Spleen (tissue), 11 donors: ENCODE results near the gene SLC18A3. TPM values are rescaled to one million over a fixed set of nuclear protein-coding genes. Genes with fewer than 3 reads are reported as not detected.

Experiments
- DNase-seq: peaks from one replicate; pipeline ENCODE4 v3.0.0-alpha.2; 2020
- H3K27ac ChIP-seq, 8 donors: fragments of 200-600 bp; sonication (generic) in 7 of 8; 1 replicate in 4 of 8; 2 replicates in 4 of 8; pipeline versions ENCODE4 v1.5.0 to v1.8.0; 2016 to 2021; ENCODE audit warnings: inconsistent platforms in 4 of 8, mild to moderate bottlenecking in 4 of 8, moderate library complexity in 1 of 8
- H3K27me3 ChIP-seq, 7 donors: fragments of 200-600 bp; sonication (generic) in 6 of 7; replicated peaks in 1 of 7; 1 replicate in 4 of 7; 2 replicates in 3 of 7; pipeline versions ENCODE4 v1.5.0 to v1.8.0; 2016 to 2021; ENCODE audit warnings: inconsistent platforms in 3 of 7, mild to moderate bottlenecking in 1 of 7
- H3K36me3 ChIP-seq, 6 donors: fragments of 200-600 bp; sonication (generic) in 5 of 6; 1 replicate in 4 of 6; 2 replicates in 2 of 6; pipeline versions ENCODE4 v1.5.0 to v1.8.0; 2016 to 2021; ENCODE audit warnings: inconsistent platforms in 2 of 6
- H3K4me1 ChIP-seq, 6 donors: fragments of 200-600 bp; sonication (generic) in 5 of 6; 1 replicate in 3 of 6; 2 replicates in 3 of 6; pipeline versions ENCODE4 v1.5.0 to v1.8.0; 2016 to 2021; ENCODE audit warnings: inconsistent platforms in 3 of 6
- H3K4me3 ChIP-seq, 8 donors: fragments of 200-600 bp; sonication (generic) in 7 of 8; 1 replicate in 4 of 8; 2 replicates in 4 of 8; pipeline versions ENCODE4 v1.5.0 to v1.8.0; 2016 to 2021; ENCODE audit warnings: inconsistent platforms in 4 of 8, mild to moderate bottlenecking in 4 of 8, moderate library complexity in 2 of 8
- H3K9me3 ChIP-seq, 8 donors: fragments of 200-600 bp; sonication (generic) in 7 of 8; 1 replicate in 4 of 8; 2 replicates in 4 of 8; pipeline versions ENCODE4 v1.5.0 to v1.8.0; 2016 to 2021; ENCODE audit warnings: inconsistent platforms in 4 of 8
- POLR2A ChIP-seq, 3 donors: fragments of 450-650 bp; IDR thresholded peaks; one replicate each; pipeline ENCODE4 v1.5.1; 2017; ENCODE audit warnings: antibody characterized with exemption in 3 of 3, mild to moderate bottlenecking in 1 of 3
- POLR2AphosphoS5 ChIP-seq, 3 donors: sonication (generic); formaldehyde crosslinking; IDR thresholded peaks; one replicate each; pipeline ENCODE4 v1.5.1; 2017; ENCODE audit warnings: antibody characterized with exemption in 3 of 3
- WGBS, 5 donors: extraction: QIAGEN DNeasy Blood & Tissue Kit in 3 of 5; methylation state at CpG; one replicate each; pipeline versions ENCODE4 v1.1.5 to v1.1.7; 2013 to 2018; 5-methylcytosine and 5-hydroxymethylcytosine counted together
- intact Hi-C: fragments of 100-400 bp; cut with DNase I; formaldehyde crosslinking; loops from one replicate; pipeline ENCODE4 v1.15.0; 2023; ENCODE audit warnings: low total_unique reads
- polyA plus RNA-seq, 3 donors: library from polyadenylated mRNA; stranded (reverse); fragments of 200-250 nt; gene quantifications; one replicate each; pipeline ENCODE4 v1.2.1, GENCODE V29; 2013
- total RNA-seq, 7 donors: library from RNA; depleted of rRNA in 3 of 7; stranded (reverse); fragments of >200 nt in 3 of 7; fragmentation: NEBNext Ultra II Directional in 4 of 7; extraction: Animal tissue kit (Norgen Biotek cat#: 25700) in 4 of 7; gene quantifications; one replicate each; pipeline versions ENCODE4 v1.1.0 to v1.2.1, GENCODE V29; 2016 to 2021
- TF ChIP-seq, protein P1 (sequence below), 11 experiments: fragments of 200-600 bp in 7 of 11; fragments of 450-650 bp in 4 of 11; sonication (generic) in 4 of 11; IDR thresholded peaks in 8 of 11; conservative IDR thresholded peaks in 3 of 11; 1 replicate in 7 of 11; 2 replicates in 4 of 11; pipeline versions ENCODE4 v1.4.0 to v1.8.0; 2016 to 2021; ENCODE audit warnings: antibody characterized with exemption in 11 of 11, inconsistent platforms in 4 of 11, mild to moderate bottlenecking in 1 of 11
- donor health status: healthy with polysubstance abuse.
- donor health status: DM: no; HTN: no; CAD: no; lungs with moderate emphysema.
- donor health status: DM: no; HTN: no; CAD: no.
- donor health status: Bipolar disorder and iron deficiency.
- donor health status: healthy.
- donor health status: DM: no; HTN: no; CAD: no.
- donor health status: DM: yes; HTN: yes; CAD: no.

The SLC18A3 gene
- total and polyA plus RNA-seq, 10 donors, result not detected

DNA sequence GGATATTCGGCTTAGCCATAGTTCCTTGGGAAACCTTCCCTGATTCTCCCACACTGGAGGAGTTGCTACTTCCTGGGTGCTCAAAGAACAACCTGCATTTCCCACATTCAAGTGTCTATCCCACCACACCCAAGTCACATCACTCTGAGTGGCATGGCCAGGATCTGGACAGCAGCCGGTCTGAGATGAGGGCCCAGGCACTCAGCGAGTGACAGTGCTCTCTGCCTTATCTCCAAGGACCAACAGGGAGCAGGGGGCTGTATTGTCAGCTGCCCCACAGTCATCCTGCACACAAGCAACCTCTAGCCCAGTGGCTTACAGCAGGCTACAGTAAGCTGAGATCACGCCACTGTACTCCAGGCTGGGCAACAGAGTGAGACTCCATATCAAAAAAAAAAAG lies 16.1 kb upstream of the SLC18A3 start:
- TF ChIP-seq POLR2AphosphoS5 (IDR thresholded peaks at IDR 0.05) (no peak), POLR2A (IDR thresholded peaks at IDR 0.05) (no peak)
- TF ChIP-seq, protein P1, sequence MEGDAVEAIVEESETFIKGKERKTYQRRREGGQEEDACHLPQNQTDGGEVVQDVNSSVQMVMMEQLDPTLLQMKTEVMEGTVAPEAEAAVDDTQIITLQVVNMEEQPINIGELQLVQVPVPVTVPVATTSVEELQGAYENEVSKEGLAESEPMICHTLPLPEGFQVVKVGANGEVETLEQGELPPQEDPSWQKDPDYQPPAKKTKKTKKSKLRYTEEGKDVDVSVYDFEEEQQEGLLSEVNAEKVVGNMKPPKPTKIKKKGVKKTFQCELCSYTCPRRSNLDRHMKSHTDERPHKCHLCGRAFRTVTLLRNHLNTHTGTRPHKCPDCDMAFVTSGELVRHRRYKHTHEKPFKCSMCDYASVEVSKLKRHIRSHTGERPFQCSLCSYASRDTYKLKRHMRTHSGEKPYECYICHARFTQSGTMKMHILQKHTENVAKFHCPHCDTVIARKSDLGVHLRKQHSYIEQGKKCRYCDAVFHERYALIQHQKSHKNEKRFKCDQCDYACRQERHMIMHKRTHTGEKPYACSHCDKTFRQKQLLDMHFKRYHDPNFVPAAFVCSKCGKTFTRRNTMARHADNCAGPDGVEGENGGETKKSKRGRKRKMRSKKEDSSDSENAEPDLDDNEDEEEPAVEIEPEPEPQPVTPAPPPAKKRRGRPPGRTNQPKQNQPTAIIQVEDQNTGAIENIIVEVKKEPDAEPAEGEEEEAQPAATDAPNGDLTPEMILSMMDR (IDR thresholded peaks at IDR 0.05 in 8 of 11, conservative IDR thresholded peaks at IDR 0.05 in 3 of 11), result no peak
- intact Hi-C loops, result no loop called here
- DNase-seq, result no peak

DNA sequence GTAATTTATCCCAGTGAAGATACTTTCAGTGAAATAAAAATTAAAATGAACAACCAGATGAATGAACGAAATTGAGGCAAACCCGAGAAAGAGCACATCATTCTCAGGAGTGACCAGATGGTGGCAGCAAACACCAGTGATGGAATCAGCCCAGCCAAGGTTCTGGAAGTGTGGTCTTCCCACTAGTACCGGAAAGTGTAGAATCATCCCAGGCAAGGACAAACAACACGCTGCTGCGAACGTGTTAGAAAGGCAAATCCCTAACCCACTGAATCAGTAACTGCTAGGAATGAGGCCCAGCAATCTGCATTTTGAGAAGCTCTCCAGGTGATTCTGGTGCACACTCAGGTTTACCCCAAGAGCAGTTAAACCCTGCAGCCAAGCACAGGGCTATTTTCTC lies 15.5 kb upstream of the SLC18A3 start:
- no peak for DNase-seq
- Histone ChIP-seq H3K4me1 (no peaks in the 10 kb centered on the region), H3K27ac (no peak overlapping the region), H3K27me3 (peaks cover 0 to 51% (median 0%) of the 10 kb centered on the region in 7 donors), H3K4me3 (no peak overlapping the region), H3K36me3 (no peaks in the 10 kb centered on the region), H3K9me3 (peaks cover 0 to 2% (median 2%) of the 10 kb centered on the region in 8 donors)
- intact Hi-C loops, result no loop called here
- WGBS, 5 donors, result 2 to 6% (median 2%) methylated on average over 6 of the region's 6 CpGs
- TF ChIP-seq, protein P1 (IDR thresholded peaks at IDR 0.05 in 8 of 11, conservative IDR thresholded peaks at IDR 0.05 in 3 of 11), result peak; percentile 29 to 71 (median 62)
- TF ChIP-seq POLR2A (IDR thresholded peaks at IDR 0.05) (no peak), POLR2AphosphoS5 (IDR thresholded peaks at IDR 0.05) (no peak)

More for the DNA sequence above, 16.1 kb upstream of the SLC18A3 start:
- Histone ChIP-seq H3K27ac (no peak overlapping the region), H3K9me3 (peaks cover 0 to 8% (median 6%) of the 10 kb centered on the region in 8 donors), H3K27me3 (peaks cover 0 to 48% (median 0%) of the 10 kb centered on the region in 7 donors), H3K4me3 (no peak overlapping the region), H3K4me1 (no peaks in the 10 kb centered on the region), H3K36me3 (no peaks in the 10 kb centered on the region)
- WGBS, 5 donors, result 60 to 82% (median 71%) methylated on average over 4 of the region's 4 CpGs

DNA sequence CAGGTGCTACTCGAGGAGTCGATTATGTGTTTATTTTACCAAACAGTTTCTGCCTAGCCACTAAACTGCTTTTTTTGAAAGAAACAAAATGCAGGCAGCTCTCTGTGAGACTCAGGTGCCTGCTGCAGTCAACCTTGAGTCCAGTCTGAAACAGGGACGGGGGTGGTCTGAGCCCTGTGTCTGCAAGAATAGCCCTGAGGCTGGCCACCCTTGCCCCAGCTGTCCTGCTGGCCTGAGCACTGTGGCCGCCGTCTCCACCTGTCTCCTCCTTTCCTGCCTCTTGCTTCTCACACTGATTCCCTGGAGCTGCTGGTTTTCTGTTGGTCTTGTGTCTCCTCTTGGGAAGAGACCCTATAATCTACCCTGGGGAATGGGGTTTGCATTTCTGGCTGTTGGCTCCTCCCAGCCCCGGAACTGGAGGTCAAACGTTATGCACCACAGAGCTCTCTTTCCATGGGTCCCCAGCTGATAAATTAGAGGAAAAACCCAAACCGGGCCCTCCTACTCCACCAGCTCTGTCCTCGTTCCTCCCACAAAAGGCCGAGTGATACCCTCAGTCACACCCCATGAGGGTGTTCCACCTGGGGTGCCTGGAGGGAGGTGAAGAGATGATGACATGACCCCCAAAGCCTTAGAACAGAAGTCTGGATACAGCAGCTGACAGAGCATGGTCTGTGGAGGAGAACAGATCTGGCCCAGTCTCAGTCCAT lies 15.0 kb upstream of the SLC18A3 start:
- DNase-seq, result no peak
- Histone ChIP-seq H3K27ac (no peak overlapping the region), H3K4me1 (no peaks in the 10 kb centered on the region), H3K36me3 (no peaks in the 10 kb centered on the region), H3K27me3 (peaks cover 0 to 54% (median 0%) of the 10 kb centered on the region in 7 donors), H3K9me3 (no peaks in the 10 kb centered on the region), H3K4me3 (no peak overlapping the region)
- WGBS, 5 donors, result 57 to 68% (median 67%) methylated on average over 10 of the region's 10 CpGs
- intact Hi-C loops, result no loop called here
- TF ChIP-seq, protein P1 (IDR thresholded peaks at IDR 0.05 in 8 of 11, conservative IDR thresholded peaks at IDR 0.05 in 3 of 11), result no peak
- TF ChIP-seq POLR2AphosphoS5 (IDR thresholded peaks at IDR 0.05) (no peak), POLR2A (IDR thresholded peaks at IDR 0.05) (no peak)

DNA sequence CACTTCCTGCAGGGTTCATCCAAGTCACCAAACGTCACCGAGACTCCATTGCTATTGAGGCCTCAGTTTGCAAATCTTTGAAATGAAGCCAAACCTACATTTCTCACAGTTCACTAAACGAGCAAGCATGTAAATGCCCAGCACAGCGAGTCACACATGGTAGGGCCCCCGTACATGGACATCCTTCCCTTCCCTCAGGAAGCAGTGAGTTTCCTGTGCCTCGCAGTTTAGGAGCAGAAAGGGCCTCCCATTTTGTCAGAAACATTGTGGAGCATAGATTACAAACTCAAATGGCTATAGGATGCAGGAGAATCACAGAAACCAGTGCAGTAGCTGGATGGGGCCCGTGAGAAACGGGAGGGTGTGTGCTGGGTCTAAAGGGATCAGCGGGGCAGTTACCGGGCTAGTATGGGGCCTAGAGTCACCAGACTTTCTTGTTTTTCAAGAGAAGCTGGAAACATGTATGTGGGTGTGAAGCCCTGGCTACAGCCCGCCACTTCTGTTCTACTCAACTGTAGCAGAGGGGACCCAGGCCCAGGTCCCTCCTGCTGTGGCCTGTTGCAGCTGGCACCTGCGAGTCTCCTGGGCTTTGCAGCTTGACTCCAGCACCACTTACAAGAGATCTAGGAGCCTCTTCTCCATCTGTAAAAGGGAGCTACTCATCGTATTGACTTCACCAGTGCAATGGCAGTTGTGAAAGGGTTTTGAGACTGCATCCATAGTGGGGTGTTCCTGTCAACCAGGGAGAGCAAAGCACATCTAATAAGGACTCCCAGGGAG lies 14.2 kb upstream of the SLC18A3 start:
- H3K9me3 ChIP-seq, result no peaks in the 10 kb centered on the region
- intact Hi-C loops, result no loop called here
- DNase-seq, result no peak
- H3K36me3 ChIP-seq, result no peaks in the 10 kb centered on the region
- no peak overlapping the region for H3K27ac ChIP-seq
- peaks cover 0 to 61% (median 0%) of the 10 kb centered on the region in 7 donors for H3K27me3 ChIP-seq
- no peaks in the 10 kb centered on the region for H3K4me1 ChIP-seq
- 51 to 61% (median 58%) methylated on average over 11 to 13 of the region's 13 CpGs for WGBS, 5 donors
- TF ChIP-seq POLR2AphosphoS5 (IDR thresholded peaks at IDR 0.05), result no peak
- TF ChIP-seq POLR2A (IDR thresholded peaks at IDR 0.05), result no peak
- TF ChIP-seq, protein P1 (IDR thresholded peaks at IDR 0.05 in 8 of 11, conservative IDR thresholded peaks at IDR 0.05 in 3 of 11), result no peak
- H3K4me3 ChIP-seq, result no peak overlapping the region
